PFSK-1 (cell line): Measurements from ENCODE around the gene NPPA.

ENCODE experiments used
- POLR2AphosphoS5 ChIP-seq: IDR thresholded peaks from 2 replicates; pipeline ENCODE4 v1.6.1; 2012; ENCODE audit warnings: low read depth, mild to moderate bottlenecking, control low read depth, low read length, moderate library complexity
- REST ChIP-seq, 2 experiments: IDR thresholded peaks; 2 replicates each; pipeline versions ENCODE4 v1.6.1 to v1.8.0; 2011 to 2012; ENCODE audit warnings: low read depth in 2 of 2, low read length in 2 of 2, control low read depth in 1 of 2, inconsistent platforms in 1 of 2, mild to moderate bottlenecking in 1 of 2, moderate library complexity in 1 of 2; ENCODE audit not compliant: insufficient read depth in 1 of 2
- TAF1 ChIP-seq: IDR thresholded peaks from 2 replicates; pipeline ENCODE4 v1.6.1; 2012; ENCODE audit warnings: low read length, control low read depth, borderline replicate concordance; ENCODE audit not compliant: insufficient read depth

GRCh38 chr1:11826946-11827345 is 20.6 kb downstream of the NPPA start:
- TF ChIP-seq POLR2AphosphoS5 = no peak
- TF ChIP-seq REST (IDR thresholded peaks at IDR 0.05; ENCODE audit: insufficient read depth in 1 of 2, low read depth in 2 of 2, low read length in 2 of 2) = no peak
- no peak for TF ChIP-seq TAF1
